GM12891 (cell line): Measurements from ENCODE around the gene CGNL1.

Experiments used
- POLR2A ChIP-seq: IDR thresholded peaks from 2 replicates; pipeline ENCODE4 v1.6.1; 2011; ENCODE audit warnings: low read depth, low read length, control low read depth
- POLR2AphosphoS5 ChIP-seq: IDR thresholded peaks from 2 replicates; pipeline ENCODE4 v1.6.1; 2011; ENCODE audit warnings: low read depth, low read length, control low read depth
- POU2F2 ChIP-seq: IDR thresholded peaks from 2 replicates; pipeline ENCODE4 v1.6.1; 2011; ENCODE audit warnings: low read depth, mild to moderate bottlenecking, control low read depth, low read length, moderate library complexity
- SPI1 ChIP-seq: IDR thresholded peaks from 2 replicates; pipeline ENCODE4 v1.6.1; 2011; ENCODE audit warnings: low read depth, low read length, control low read depth
- TAF1 ChIP-seq: IDR thresholded peaks from 2 replicates; pipeline ENCODE4 v1.6.1; 2011; ENCODE audit warnings: low read depth, low read length, control low read depth

GRCh38 chr15:57583282-57583681 is 207.0 kb downstream of the CGNL1 start:
- TF ChIP-seq SPI1: no peak
- TF ChIP-seq POLR2A: no peak
- no peak for TF ChIP-seq POLR2AphosphoS5
- TF ChIP-seq POU2F2: no peak
- TF ChIP-seq TAF1: no peak
